Stomach (tissue), 4 donors: ENCODE measurements around the gene ERBB4.

ENCODE experiments used
- CTCF ChIP-seq, 7 experiments: fragments of 450-650 bp in 4 of 7; fragments of 200-600 bp in 3 of 7; sonication (generic) in 3 of 7; IDR thresholded peaks; one replicate each; pipeline ENCODE4 v1.5.1; 2016 to 2019; ENCODE audit warnings: antibody characterized with exemption in 7 of 7, control low read depth in 2 of 7, mild to moderate bottlenecking in 1 of 7
- EP300 ChIP-seq: sonication (generic); formaldehyde crosslinking; IDR thresholded peaks from one replicate; pipeline ENCODE4 v1.6.1; 2017; ENCODE audit warnings: antibody characterized with exemption
- POLR2A ChIP-seq, 4 donors: fragments of 450-650 bp; IDR thresholded peaks; one replicate each; pipeline ENCODE4 v1.6.1; 2016; ENCODE audit warnings: antibody characterized with exemption in 4 of 4, control low read depth in 2 of 4, mild to moderate bottlenecking in 1 of 4, moderate library complexity in 1 of 4
- POLR2AphosphoS5 ChIP-seq, 3 donors: sonication (generic); formaldehyde crosslinking; IDR thresholded peaks; one replicate each; pipeline ENCODE4 v1.6.1; 2016; ENCODE audit warnings: antibody characterized with exemption in 3 of 3

- TF ChIP-seq CTCF (IDR thresholded peaks at IDR 0.05): no peak
- TF ChIP-seq POLR2A (IDR thresholded peaks at IDR 0.05): no peak
- no peak for TF ChIP-seq POLR2AphosphoS5 (IDR thresholded peaks at IDR 0.05)
- TF ChIP-seq EP300: no peak
These were observed 462.1 kb downstream of the ERBB4 start for GRCh38 chr2:212076456-212076855.
